H9 (cell line): Measurements from ENCODE around the gene AFAP1L2. TPM values are rescaled to one million over a fixed set of nuclear protein-coding genes. Genes with fewer than 3 reads are reported as not detected.

Experiments
- DNase-seq: peaks from one replicate; pipeline ENCODE4 v3.0.0-alpha.2; 2017
- H2AFZ ChIP-seq: one replicate; pipeline ENCODE4 v1.6.1; 2013; ENCODE audit warnings: mild to moderate bottlenecking, low read length, control low read depth, moderate library complexity
- H2AK5ac ChIP-seq: 2 replicates; pipeline ENCODE4 v1.6.1; 2013; ENCODE audit warnings: low read length, control low read depth, mixed read lengths; ENCODE audit not compliant: insufficient read length
- H2BK120ac ChIP-seq: one replicate; pipeline ENCODE4 v1.6.1; 2013; ENCODE audit warnings: low read depth, mild to moderate bottlenecking, low read length, control low read depth, inconsistent platforms; ENCODE audit not compliant: poor library complexity, severe bottlenecking
- H2BK12ac ChIP-seq: 2 replicates; pipeline ENCODE4 v1.6.1; 2013; ENCODE audit warnings: low read length, control low read depth, mixed read lengths, low read depth; ENCODE audit not compliant: insufficient read length
- H2BK15ac ChIP-seq: 2 replicates; pipeline ENCODE4 v1.6.1; 2013; ENCODE audit warnings: low read depth, low read length, control low read depth
- H2BK20ac ChIP-seq: one replicate; pipeline ENCODE4 v1.6.1; 2013; ENCODE audit warnings: low read depth, mild to moderate bottlenecking, low read length, control low read depth, inconsistent platforms; ENCODE audit not compliant: poor library complexity, severe bottlenecking
- H2BK5ac ChIP-seq: 2 replicates; pipeline ENCODE4 v1.6.1; 2013; ENCODE audit warnings: low read length, control low read depth, mixed read lengths; ENCODE audit not compliant: insufficient read length
- H3K14ac ChIP-seq: 2 replicates; pipeline ENCODE4 v1.6.1; 2013; ENCODE audit warnings: low read length, control low read depth; ENCODE audit not compliant: insufficient read depth
- H3K18ac ChIP-seq: 2 replicates; pipeline ENCODE4 v1.6.1; 2013; ENCODE audit warnings: low read depth, mild to moderate bottlenecking, mixed read lengths, low read length, control low read depth; ENCODE audit not compliant: insufficient read length
- H3K23ac ChIP-seq: 2 replicates; pipeline ENCODE4 v1.6.1; 2013; ENCODE audit warnings: low read length, control low read depth, mixed read lengths, low read depth; ENCODE audit not compliant: insufficient read length
- H3K23me2 ChIP-seq: 2 replicates; pipeline ENCODE4 v1.6.1; 2013; ENCODE audit warnings: low read depth, mild to moderate bottlenecking, mixed read lengths, low read length, control low read depth; ENCODE audit not compliant: insufficient read length, poor library complexity, severe bottlenecking
- H3K27ac ChIP-seq: 2 replicates; pipeline ENCODE4 v1.5.1; 2013; ENCODE audit warnings: low read length, control low read depth, mixed read lengths, low read depth; ENCODE audit not compliant: insufficient read length
- H3K27me3 ChIP-seq: 2 replicates; pipeline ENCODE4 v1.6.1; 2013; ENCODE audit warnings: low read length, control low read depth, inconsistent platforms; ENCODE audit not compliant: insufficient read depth
- H3K4ac ChIP-seq: 2 replicates; pipeline ENCODE4 v1.6.1; 2013; ENCODE audit warnings: low read depth, mild to moderate bottlenecking, control low read depth, inconsistent platforms, low read length, moderate library complexity
- H3K4me1 ChIP-seq: 2 replicates; pipeline ENCODE4 v1.6.1; 2013; ENCODE audit warnings: low read length, control low read depth, inconsistent platforms; ENCODE audit not compliant: insufficient read depth
- H3K4me2 ChIP-seq: 2 replicates; pipeline ENCODE4 v1.6.1; 2013; ENCODE audit warnings: low read length, control low read depth, mixed read lengths; ENCODE audit not compliant: insufficient read length, insufficient read depth
- H3K56ac ChIP-seq: 2 replicates; pipeline ENCODE4 v1.6.1; 2013; ENCODE audit warnings: low read depth, mild to moderate bottlenecking, mixed read lengths, low read length, control low read depth; ENCODE audit not compliant: insufficient read length
- H3K79me1 ChIP-seq: 2 replicates; pipeline ENCODE4 v1.6.1; 2013; ENCODE audit warnings: low read depth, mild to moderate bottlenecking, moderate library complexity, low read length, control low read depth, inconsistent platforms; ENCODE audit not compliant: insufficient read depth, poor library complexity, severe bottlenecking
- H3K79me2 ChIP-seq: 2 replicates; pipeline ENCODE4 v1.6.1; 2013; ENCODE audit warnings: low read length, control low read depth, inconsistent platforms; ENCODE audit not compliant: insufficient read depth
- H3K9ac ChIP-seq: 2 replicates; pipeline ENCODE4 v1.6.1; 2013; ENCODE audit warnings: low read length, control low read depth, mixed read lengths; ENCODE audit not compliant: insufficient read length; ENCODE audit errors: extremely low read depth
- H3K9me3 ChIP-seq: one replicate; pipeline ENCODE4 v1.6.1; 2013; ENCODE audit warnings: low read depth, low read length, inconsistent platforms; ENCODE audit not compliant: control insufficient read depth
- H3T11ph ChIP-seq: one replicate; pipeline ENCODE4 v1.6.1; 2013; ENCODE audit warnings: mild to moderate bottlenecking, low read length, control low read depth, inconsistent platforms
- H4K20me1 ChIP-seq: one replicate; pipeline ENCODE4 v1.6.1; 2013; ENCODE audit not compliant: control insufficient read depth, insufficient read length, insufficient read depth
- H4K5ac ChIP-seq: 2 replicates; pipeline ENCODE4 v1.6.1; 2013; ENCODE audit warnings: low read depth, mild to moderate bottlenecking, mixed read lengths, low read length, control low read depth; ENCODE audit not compliant: insufficient read length
- H4K8ac ChIP-seq: replicated peaks from 2 replicates; pipeline ENCODE4 v1.6.1; 2013; ENCODE audit warnings: low read length, control low read depth, mixed read lengths, low read depth; ENCODE audit not compliant: insufficient read length
- H4K91ac ChIP-seq: 2 replicates; pipeline ENCODE4 v1.6.1; 2013; ENCODE audit warnings: low read depth, mild to moderate bottlenecking, moderate library complexity, mixed read lengths, low read length, control low read depth; ENCODE audit not compliant: insufficient read length
- H3K27ac Mint-ChIP-seq, 3 experiments: 2 replicates in 2 of 3; 3 replicates in 1 of 3; pipeline ENCODE4 v1.8.0; 2020 to 2021; ENCODE audit warnings: mixed read lengths in 3 of 3, mild to moderate bottlenecking in 1 of 3, moderate library complexity in 1 of 3
- H3K27me3 Mint-ChIP-seq: 2 replicates; pipeline ENCODE4 v1.8.0; 2021; ENCODE audit warnings: low read depth, mild to moderate bottlenecking, moderate library complexity, mixed read lengths
- H3K36me3 Mint-ChIP-seq, 3 experiments: 2 replicates in 2 of 3; 3 replicates in 1 of 3; pipeline ENCODE4 v1.8.0; 2020 to 2021; ENCODE audit warnings: low read depth in 3 of 3, mixed read lengths in 3 of 3; ENCODE audit not compliant: insufficient read depth in 1 of 3
- H3K4me1 Mint-ChIP-seq, 2 experiments: 2 replicates each; pipeline ENCODE4 v1.8.0; 2020; ENCODE audit warnings: mixed read lengths in 2 of 2
- H3K4me3 Mint-ChIP-seq, 2 experiments: 2 replicates in 1 of 2; 3 replicates in 1 of 2; pipeline ENCODE4 v1.8.0; 2020 to 2021; ENCODE audit warnings: mild to moderate bottlenecking in 2 of 2, mixed read lengths in 2 of 2, moderate library complexity in 1 of 2
- H3K9me3 Mint-ChIP-seq, 2 experiments: 2 replicates in 1 of 2; 3 replicates in 1 of 2; pipeline ENCODE4 v1.8.0; 2020; ENCODE audit warnings: mild to moderate bottlenecking in 2 of 2, mixed read lengths in 2 of 2, moderate library complexity in 1 of 2
- WGBS: extraction: QIAGEN DNeasy Blood & Tissue Kit; methylation state at CpG from one replicate; pipeline ENCODE4 v1.1.7; 2013; ENCODE audit warnings: missing lambda C conversion rate, low lambda C conversion rate, mixed read lengths; ENCODE audit not compliant: insufficient read length; ENCODE audit errors: extremely low coverage; 5-methylcytosine and 5-hydroxymethylcytosine counted together
- total RNA-seq: library from RNA; stranded (reverse); gene quantifications from 2 replicates; pipeline ENCODE4 v1.2.1, GENCODE V29; 2021
- TF ChIP-seq, protein P1 (sequence below): fragments of 200-600 bp; sonication (generic); conservative IDR thresholded peaks from 3 replicates; pipeline ENCODE4 v1.8.0; 2021; ENCODE audit warnings: antibody characterized with exemption, mild to moderate bottlenecking

Gene AFAP1L2
- total RNA-seq, 1 experiment from 2014 or later = 0.77 TPM

GRCh38 chr10:114376523-114376922, 27.8 kb downstream of the AFAP1L2 start:
- H4K91ac ChIP-seq = no peak overlapping the region
- no peak overlapping the region for H3K56ac ChIP-seq
- H3K27me3 ChIP-seq = no peaks in the 10 kb centered on the region
- no peak overlapping the region for H3K4me2 ChIP-seq
- H3K27ac Mint-ChIP-seq = no peak overlapping the region
- no peak overlapping the region for H3K27ac ChIP-seq
- no peaks in the 10 kb centered on the region for H3K79me2 ChIP-seq
- DNase-seq = no peak
- H3K23me2 ChIP-seq = no peaks in the 10 kb centered on the region
- H4K8ac ChIP-seq = no peak overlapping the region
- no peaks in the 10 kb centered on the region for H3K4me1 ChIP-seq
- H3K36me3 Mint-ChIP-seq = no peaks in the 10 kb centered on the region
- no peaks in the 10 kb centered on the region for H3K9me3 ChIP-seq
- H3K27me3 Mint-ChIP-seq = peaks cover 8% of the 10 kb centered on the region; the same call in 1 of the 2 replicates
- no peak overlapping the region for H4K5ac ChIP-seq
- H2AK5ac ChIP-seq = no peak overlapping the region
- H2BK20ac ChIP-seq = no peak overlapping the region
- TF ChIP-seq, protein P1, sequence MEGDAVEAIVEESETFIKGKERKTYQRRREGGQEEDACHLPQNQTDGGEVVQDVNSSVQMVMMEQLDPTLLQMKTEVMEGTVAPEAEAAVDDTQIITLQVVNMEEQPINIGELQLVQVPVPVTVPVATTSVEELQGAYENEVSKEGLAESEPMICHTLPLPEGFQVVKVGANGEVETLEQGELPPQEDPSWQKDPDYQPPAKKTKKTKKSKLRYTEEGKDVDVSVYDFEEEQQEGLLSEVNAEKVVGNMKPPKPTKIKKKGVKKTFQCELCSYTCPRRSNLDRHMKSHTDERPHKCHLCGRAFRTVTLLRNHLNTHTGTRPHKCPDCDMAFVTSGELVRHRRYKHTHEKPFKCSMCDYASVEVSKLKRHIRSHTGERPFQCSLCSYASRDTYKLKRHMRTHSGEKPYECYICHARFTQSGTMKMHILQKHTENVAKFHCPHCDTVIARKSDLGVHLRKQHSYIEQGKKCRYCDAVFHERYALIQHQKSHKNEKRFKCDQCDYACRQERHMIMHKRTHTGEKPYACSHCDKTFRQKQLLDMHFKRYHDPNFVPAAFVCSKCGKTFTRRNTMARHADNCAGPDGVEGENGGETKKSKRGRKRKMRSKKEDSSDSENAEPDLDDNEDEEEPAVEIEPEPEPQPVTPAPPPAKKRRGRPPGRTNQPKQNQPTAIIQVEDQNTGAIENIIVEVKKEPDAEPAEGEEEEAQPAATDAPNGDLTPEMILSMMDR = no peak
- H2AFZ ChIP-seq = no peak overlapping the region
- H2BK15ac ChIP-seq = no peak overlapping the region
- H2BK12ac ChIP-seq = no peak overlapping the region
- H3K9ac ChIP-seq = no peak overlapping the region
- H3K14ac ChIP-seq = no peak overlapping the region
- no peaks in the 10 kb centered on the region for H4K20me1 ChIP-seq
- no CpG with 5 or more reads among the region's 2 CpGs for WGBS
- H2BK5ac ChIP-seq = no peak overlapping the region
- H3T11ph ChIP-seq = no peak overlapping the region
- H3K79me1 ChIP-seq = no peaks in the 10 kb centered on the region
- peaks cover 10 to 12% of the 10 kb centered on the region in 2 experiments; a peak in 3 of 4 replicates for H3K4me1 Mint-ChIP-seq
- no peak overlapping the region for H3K23ac ChIP-seq
- no peak overlapping the region for H2BK120ac ChIP-seq
- no peak overlapping the region for H3K4me3 Mint-ChIP-seq
- no peak overlapping the region for H3K4ac ChIP-seq
- no peaks in the 10 kb centered on the region for H3K9me3 Mint-ChIP-seq
- H3K18ac ChIP-seq = no peak overlapping the region
